Fibroblast of lung (primary cell): ENCODE data around the gene DNAJC7. TPM values are rescaled to one million over a fixed set of nuclear protein-coding genes. Genes with fewer than 3 reads are reported as not detected.

Experiments
- DNase-seq, 2 donors: peaks; one replicate each; pipeline versions ENCODE4 v3.0.0 to v3.0.0-alpha.2; 2010; ENCODE audit warnings: low read depth in 2 of 2
- H2AFZ ChIP-seq: 2 replicates; pipeline ENCODE4 v1.5.1; 2012; ENCODE audit warnings: low read length, control low read depth, inconsistent platforms
- H3K27ac ChIP-seq: 2 replicates; pipeline ENCODE4 v1.5.1; 2011; ENCODE audit warnings: low read length, control low read depth; ENCODE audit not compliant: insufficient read depth
- H3K27me3 ChIP-seq: 2 replicates; pipeline ENCODE4 v1.5.1; 2011; ENCODE audit warnings: mild to moderate bottlenecking, low read length; ENCODE audit not compliant: control insufficient read depth, insufficient read depth
- H3K36me3 ChIP-seq: 2 replicates; pipeline ENCODE4 v1.5.1; 2011; ENCODE audit warnings: low read length; ENCODE audit not compliant: control insufficient read depth, insufficient read depth
- H3K4me1 ChIP-seq: 2 replicates; pipeline ENCODE4 v1.5.1; 2011; ENCODE audit warnings: low read length; ENCODE audit not compliant: control insufficient read depth, insufficient read depth; ENCODE audit errors: extremely low read depth
- H3K4me2 ChIP-seq: 2 replicates; pipeline ENCODE4 v1.5.1; 2011; ENCODE audit warnings: low read length, control low read depth; ENCODE audit not compliant: insufficient read depth; ENCODE audit errors: extremely low read depth
- H3K4me3 ChIP-seq, 4 experiments: fragments of 200-600 bp in 1 of 4; sonication (generic) in 1 of 4; replicated peaks in 1 of 4; 2 replicates each; pipeline ENCODE4 v1.5.1; 2011 to 2016; ENCODE audit warnings: low read length in 4 of 4, low read depth in 3 of 4, mild to moderate bottlenecking in 3 of 4, control low read depth in 2 of 4, inconsistent platforms in 1 of 4, mixed read lengths in 1 of 4; ENCODE audit not compliant: insufficient read depth in 1 of 4; ENCODE audit errors: control extremely low read depth in 1 of 4
- H3K79me2 ChIP-seq: 2 replicates; pipeline ENCODE4 v1.5.1; 2012; ENCODE audit warnings: mild to moderate bottlenecking, low read length, inconsistent platforms; ENCODE audit not compliant: control insufficient read depth, insufficient read depth
- H3K9ac ChIP-seq: 2 replicates; pipeline ENCODE4 v1.5.1; 2011; ENCODE audit warnings: mild to moderate bottlenecking, low read length, control low read depth; ENCODE audit not compliant: insufficient read depth
- H3K9me3 ChIP-seq: 2 replicates; pipeline ENCODE4 v1.5.1; 2012; ENCODE audit warnings: low read depth, low read length; ENCODE audit not compliant: control insufficient read depth, insufficient read depth
- H4K20me1 ChIP-seq: 2 replicates; pipeline ENCODE4 v1.5.1; 2011; ENCODE audit warnings: low read length; ENCODE audit not compliant: control insufficient read depth, insufficient read depth; ENCODE audit errors: extremely low read depth
- CTCF ChIP-seq, 2 donors: IDR thresholded peaks in 1 of 2; conservative IDR thresholded peaks in 1 of 2; 1 replicate in 1 of 2; 2 replicates in 1 of 2; pipeline ENCODE4 v1.5.1; 2011 to 2012; ENCODE audit warnings: low read length in 2 of 2, control low read depth in 1 of 2, inconsistent platforms in 1 of 2, low read depth in 1 of 2, mild to moderate bottlenecking in 1 of 2
- EZH2 ChIP-seq: IDR thresholded peaks from 2 replicates; pipeline ENCODE4 v1.5.1; 2012; ENCODE audit warnings: low read length, control low read depth, mild to moderate bottlenecking; ENCODE audit errors: missing control alignments
- polyA plus RNA-seq, 2 donors: library from polyadenylated mRNA; depleted of rRNA in 1 of 2; stranded (reverse) in 1 of 2; unstranded in 1 of 2; fragments of >200 nt; gene quantifications; 2 replicates each; pipeline ENCODE4 v1.2.1, GENCODE V29; 2011 to 2012; ENCODE audit warnings: missing spikeins in 1 of 2
- total RNA-seq: library from RNA; depleted of rRNA; stranded (reverse); fragments of >200 nt; gene quantifications from 2 replicates; pipeline ENCODE4 v1.2.1, GENCODE V29; 2014

The DNAJC7 gene
- total and polyA plus RNA-seq, 2 donors (not counting 1 experiment from before 2014, with no cell fraction given), result 53.5 to 78.8 TPM

- Histone ChIP-seq H3K27me3 (no peaks in the 10 kb centered on the region), H3K4me2 (no peak overlapping the region), H3K27ac (no peak overlapping the region), H3K4me1 (no peaks in the 10 kb centered on the region), H3K36me3 (no peaks in the 10 kb centered on the region), H3K9ac (no peak overlapping the region), H2AFZ (no peak overlapping the region), H4K20me1 (no peaks in the 10 kb centered on the region), H3K9me3 (no peaks in the 10 kb centered on the region), H3K4me3 (no peak overlapping the region), H3K79me2 (no peaks in the 10 kb centered on the region)
- DNase-seq, result peak in 1 of 2 donors; percentile 10
- TF ChIP-seq CTCF (conservative IDR thresholded peaks at IDR 0.05 in 1 of 2, IDR thresholded peaks at IDR 0.05 in 1 of 2; ENCODE audit: low read depth in 1 of 2, low read length in 2 of 2), result no peak
- no peak for TF ChIP-seq EZH2
Observed at GRCh38 chr17:42039794-42040763, 22.8 kb upstream of the DNAJC7 start.

GRCh38 chr17:42038221-42038973 lies 21.2 kb upstream of the DNAJC7 start:
- Histone ChIP-seq H3K27ac (no peak overlapping the region), H3K4me3 (no peak overlapping the region), H3K4me1 (no peaks in the 10 kb centered on the region), H4K20me1 (no peaks in the 10 kb centered on the region), H3K79me2 (no peaks in the 10 kb centered on the region), H3K4me2 (no peak overlapping the region), H2AFZ (no peak overlapping the region), H3K9me3 (no peaks in the 10 kb centered on the region), H3K9ac (no peak overlapping the region), H3K36me3 (no peaks in the 10 kb centered on the region), H3K27me3 (no peaks in the 10 kb centered on the region)
- TF ChIP-seq CTCF (conservative IDR thresholded peaks at IDR 0.05 in 1 of 2, IDR thresholded peaks at IDR 0.05 in 1 of 2; ENCODE audit: low read depth in 1 of 2, low read length in 2 of 2), result no peak
- TF ChIP-seq EZH2, result no peak
- no peak for DNase-seq

- DNase-seq, result no peak
- Histone ChIP-seq H3K4me2 (no peak overlapping the region), H3K27me3 (peaks cover 2% of the 10 kb centered on the region), H2AFZ (no peak overlapping the region), H3K9me3 (no peaks in the 10 kb centered on the region), H3K4me3 (no peak overlapping the region), H3K36me3 (no peaks in the 10 kb centered on the region), H3K9ac (no peak overlapping the region), H3K27ac (no peak overlapping the region), H3K4me1 (no peaks in the 10 kb centered on the region), H4K20me1 (no peaks in the 10 kb centered on the region), H3K79me2 (no peaks in the 10 kb centered on the region)
- TF ChIP-seq EZH2 (no peak), CTCF (conservative IDR thresholded peaks at IDR 0.05 in 1 of 2, IDR thresholded peaks at IDR 0.05 in 1 of 2; ENCODE audit: low read depth in 1 of 2, low read length in 2 of 2) (no peak)
Observed at GRCh38 chr17:42034059-42034458, 16.8 kb upstream of the DNAJC7 start.
